Activated naive CD8-positive, alpha-beta T cell treated with anti-CD3 and anti-CD28 coated beads, Interleukin-2, amount 10 ng/mL, durations not matched to agents 7 days and 5 days (primary cell): Measurements from ENCODE around the gene BCAS3. TPM values are rescaled to one million over a fixed set of nuclear protein-coding genes. Genes with fewer than 3 reads are reported as not detected.
A peak's percentile ranks its signal among the peaks of the same experiment; 100 is the strongest.

ENCODE experiments used
- ATAC-seq: fragments of 150-1000 bp; cut with Tn5 transposase; one replicate; pipeline ENCODE4 v1.10.0; 2021; ENCODE audit warnings: low read depth, moderate library complexity
- POLR2A ChIA-PET: fragments of 350-600 bp; sonication (Branson Sonifier 250); formaldehyde crosslinking; loops from one replicate; lab custom pipeline; 2021; ENCODE audit warnings: antibody characterized with exemption; lab: Charles Lee
- DNase-seq: peaks from one replicate; pipeline ENCODE4 v3.0.0; 2021
- H3K27ac Mint-ChIP-seq: one replicate; pipeline ENCODE4 v1.8.0; 2022; ENCODE audit warnings: mild to moderate bottlenecking, mixed read lengths
- H3K27me3 Mint-ChIP-seq: one replicate; pipeline ENCODE4 v1.8.0; 2022; ENCODE audit warnings: mild to moderate bottlenecking, moderate library complexity, mixed read lengths
- H3K36me3 Mint-ChIP-seq: one replicate; pipeline ENCODE4 v1.8.0; 2021; ENCODE audit warnings: mild to moderate bottlenecking, mixed read lengths
- H3K4me1 Mint-ChIP-seq: one replicate; pipeline ENCODE4 v1.8.0; 2021; ENCODE audit warnings: mixed read lengths
- H3K4me3 Mint-ChIP-seq: one replicate; pipeline ENCODE4 v1.8.0; 2022; ENCODE audit warnings: mild to moderate bottlenecking, moderate library complexity, mixed read lengths
- H3K9me3 Mint-ChIP-seq: one replicate; pipeline ENCODE4 v1.8.0; 2021; ENCODE audit warnings: mixed read lengths
- total RNA-seq, 2 experiments: library from RNA; stranded (reverse); gene quantifications; one replicate each; pipeline ENCODE4 v1.2.3, GENCODE V29; 2021

BCAS3 gene
- total RNA-seq, 2 experiments from 2014 or later: 21.6 to 27.3 TPM

DNA sequence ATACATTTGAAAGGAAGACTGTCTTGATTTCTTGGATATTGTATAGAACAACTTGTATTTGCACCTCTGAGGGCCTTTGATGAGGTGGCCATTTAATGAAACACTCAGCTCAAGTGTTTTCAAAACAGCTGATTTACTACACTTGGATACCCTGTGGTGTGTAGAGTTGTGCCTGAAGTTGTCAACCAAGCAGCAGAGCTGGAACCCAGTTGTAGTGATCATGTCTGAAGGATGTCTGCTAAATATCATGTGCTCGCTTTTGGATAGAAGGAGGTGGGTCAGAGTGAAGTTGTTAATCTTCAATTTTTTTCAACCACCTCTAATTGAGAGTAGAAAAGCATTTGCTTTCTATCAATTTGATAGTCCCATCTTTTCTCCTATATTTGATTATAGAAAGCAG lies 546.1 kb downstream of the BCAS3 start:
- H3K36me3 Mint-ChIP-seq: peaks cover 13% of the 10 kb centered on the region
- ATAC-seq: no peak
- peaks cover 50% of the 10 kb centered on the region for H3K4me1 Mint-ChIP-seq
- peak overlapping the region; percentile 90 for H3K27ac Mint-ChIP-seq
- no peak for DNase-seq
- H3K9me3 Mint-ChIP-seq: peaks cover 4% of the 10 kb centered on the region
- no peaks in the 10 kb centered on the region for H3K27me3 Mint-ChIP-seq
- peak overlapping the region; percentile 70 for H3K4me3 Mint-ChIP-seq
- POLR2A ChIA-PET: interaction anchor here (1.9 kb wide), 1 partner anchor 84 kb away, joined by 5 read pairs; no protein-coding TSS in a partner anchor

DNA sequence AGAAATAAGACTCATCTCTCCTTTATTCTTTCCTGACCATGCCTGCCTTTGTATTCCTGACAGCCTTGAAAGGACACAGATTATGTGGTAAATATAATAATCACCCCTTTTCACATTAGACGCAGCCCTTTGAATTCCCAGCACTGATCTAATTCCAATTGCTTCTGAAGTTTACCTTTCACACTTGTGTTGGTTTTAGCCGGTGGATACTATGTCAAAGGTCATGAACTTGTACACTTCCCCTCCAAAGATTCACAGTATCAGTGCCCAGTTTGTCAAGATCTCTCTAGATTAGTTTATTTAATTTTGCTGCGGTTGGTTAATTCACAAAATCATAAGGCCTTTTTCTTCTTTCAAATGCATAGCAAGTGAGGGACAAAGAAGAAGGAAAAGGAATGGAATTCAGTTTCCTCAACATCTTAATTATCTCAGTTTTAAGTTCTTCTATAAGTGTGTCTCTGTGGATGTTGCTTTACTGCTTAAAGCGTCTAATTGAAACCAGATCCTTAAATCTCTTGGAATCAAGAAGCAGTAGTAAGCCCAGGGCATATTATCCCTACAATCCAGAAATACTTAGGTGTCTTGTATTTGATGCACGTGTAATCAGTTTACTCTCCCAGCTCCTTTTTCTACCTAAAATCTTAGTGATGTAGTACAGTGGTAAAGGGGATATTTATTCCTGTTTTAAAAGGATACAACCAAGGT lies 547.7 kb downstream of the BCAS3 start:
- Mint-ChIP-seq H3K4me3 (no peak overlapping the region), H3K36me3 (peaks cover 11% of the 10 kb centered on the region), H3K9me3 (peaks cover 4% of the 10 kb centered on the region), H3K27ac (no peak overlapping the region), H3K4me1 (peaks cover 39% of the 10 kb centered on the region), H3K27me3 (no peaks in the 10 kb centered on the region)
- no peak for ATAC-seq
- no peak for DNase-seq
- POLR2A ChIA-PET: interaction anchor here (0.8 kb wide), 1 partner anchor 198 kb away, joined by 5 read pairs; no protein-coding TSS in a partner anchor

DNA sequence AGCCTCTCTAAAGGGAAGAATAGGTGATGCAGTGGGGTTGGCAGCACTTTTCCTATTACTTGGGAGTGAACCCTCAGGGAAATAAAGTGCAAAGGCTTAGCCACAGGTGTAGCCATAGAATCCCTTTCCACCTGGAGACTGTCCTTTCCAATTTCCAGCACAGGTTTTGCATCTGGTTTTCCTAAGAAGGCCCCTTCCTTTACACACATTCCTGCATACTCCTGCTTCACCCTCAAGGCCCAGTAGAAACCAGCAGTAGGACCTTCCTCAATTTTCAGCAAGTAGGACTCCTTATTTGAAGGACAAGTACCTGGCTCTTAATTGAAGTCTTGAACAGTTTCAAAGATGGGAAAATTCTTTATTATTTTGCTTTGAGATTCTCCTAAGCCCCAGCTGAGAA lies 550.2 kb downstream of the BCAS3 start:
- DNase-seq (no peak), ATAC-seq (no peak)
- peaks cover 12% of the 10 kb centered on the region for H3K36me3 Mint-ChIP-seq
- H3K9me3 Mint-ChIP-seq: peaks cover 4% of the 10 kb centered on the region
- H3K27me3 Mint-ChIP-seq: no peaks in the 10 kb centered on the region
- H3K4me3 Mint-ChIP-seq: no peak overlapping the region
- no peak overlapping the region for H3K27ac Mint-ChIP-seq
- POLR2A ChIA-PET: no interaction called here
- peaks cover 18% of the 10 kb centered on the region for H3K4me1 Mint-ChIP-seq

DNA sequence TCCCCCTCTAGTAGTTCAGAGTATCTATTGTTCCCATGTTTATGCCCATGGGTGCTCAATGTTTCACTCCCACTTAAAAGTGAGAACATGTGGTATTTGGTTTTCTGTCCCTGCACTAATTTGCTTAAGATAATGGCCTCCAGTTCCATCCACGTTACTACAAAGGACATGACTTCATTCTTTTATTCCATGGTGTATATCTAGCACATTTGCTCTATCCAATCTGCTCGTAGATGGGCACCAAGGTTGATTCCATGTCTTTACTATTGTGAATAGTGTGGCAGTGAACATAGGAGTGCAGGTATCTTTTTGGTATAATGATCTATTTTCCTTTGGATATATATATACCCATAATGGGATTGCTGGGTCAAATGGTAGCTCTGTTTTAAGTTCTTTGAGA lies 552.8 kb downstream of the BCAS3 start:
- H3K36me3 Mint-ChIP-seq: peaks cover 3% of the 10 kb centered on the region
- no peaks in the 10 kb centered on the region for H3K27me3 Mint-ChIP-seq
- no peak for DNase-seq
- POLR2A ChIA-PET: no interaction called here
- ATAC-seq: no peak
- peaks cover 5% of the 10 kb centered on the region for H3K4me1 Mint-ChIP-seq
- H3K9me3 Mint-ChIP-seq: no peaks in the 10 kb centered on the region
- no peak overlapping the region for H3K27ac Mint-ChIP-seq
- no peak overlapping the region for H3K4me3 Mint-ChIP-seq

DNA sequence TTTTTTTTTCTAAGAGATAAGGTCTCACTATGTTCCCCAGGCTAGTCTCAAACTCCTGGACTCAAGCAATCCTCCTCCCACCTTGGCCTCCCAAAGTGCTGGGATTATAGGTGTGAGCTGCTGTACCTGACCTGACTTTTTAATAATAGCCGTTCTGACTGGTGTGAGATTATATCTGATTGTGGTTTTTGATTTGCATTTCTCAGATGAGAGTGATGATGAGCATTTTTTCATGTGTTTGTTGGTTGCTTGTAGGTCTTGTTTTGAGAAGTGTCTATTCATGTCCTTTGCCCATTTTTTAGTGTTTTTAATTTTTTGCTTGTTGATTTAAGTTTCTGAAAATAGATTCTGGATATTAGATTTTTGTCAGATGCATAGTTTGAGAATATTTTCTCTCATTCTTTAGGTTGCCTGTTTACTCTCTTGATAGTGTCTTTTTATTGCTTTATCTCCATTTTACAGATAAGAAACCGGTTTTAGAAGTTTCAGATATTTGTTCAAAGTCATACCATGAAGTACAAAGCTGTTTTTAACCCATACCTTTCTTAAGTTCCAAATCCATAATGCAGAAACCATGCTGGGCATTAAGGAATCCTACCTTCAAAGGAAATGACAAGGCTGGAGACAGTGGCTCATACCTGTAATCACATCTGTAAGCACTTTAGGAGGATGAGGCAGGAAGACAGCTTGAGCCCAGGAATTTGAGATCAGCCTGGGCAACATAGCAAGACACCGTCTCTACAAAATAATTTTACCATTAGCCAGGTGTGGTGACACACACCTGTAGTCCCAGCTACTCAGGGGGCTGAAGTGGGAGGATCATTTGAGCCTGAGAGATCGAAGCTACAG lies 553.5 kb downstream of the BCAS3 start:
- no peaks in the 10 kb centered on the region for H3K9me3 Mint-ChIP-seq
- DNase-seq (no peak), ATAC-seq (no peak)
- H3K27ac Mint-ChIP-seq: no peak overlapping the region
- no peaks in the 10 kb centered on the region for H3K27me3 Mint-ChIP-seq
- peaks cover 3% of the 10 kb centered on the region for H3K36me3 Mint-ChIP-seq
- H3K4me1 Mint-ChIP-seq: peaks cover 5% of the 10 kb centered on the region
- POLR2A ChIA-PET: no interaction called here
- H3K4me3 Mint-ChIP-seq: no peak overlapping the region

DNA sequence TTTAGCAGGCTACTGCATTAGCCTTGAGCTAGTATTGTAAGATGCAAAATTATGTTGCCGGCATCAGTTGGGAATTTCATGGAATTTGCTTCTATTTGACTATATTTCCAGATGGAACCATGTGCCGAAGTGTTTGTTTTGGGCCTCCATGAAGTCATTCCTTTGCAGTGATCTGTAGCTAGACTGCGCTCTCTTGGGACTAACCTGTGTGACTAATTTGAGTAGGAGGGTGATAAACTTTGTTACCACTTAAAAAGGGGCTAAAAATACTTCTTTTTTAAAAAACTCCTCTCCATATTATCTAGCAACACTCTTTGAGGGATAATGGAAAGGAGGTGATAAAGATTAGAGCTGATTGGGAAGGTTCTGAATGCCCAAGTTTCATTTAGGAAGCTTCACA lies 555.2 kb downstream of the BCAS3 start:
- no peaks in the 10 kb centered on the region for H3K27me3 Mint-ChIP-seq
- no peak for ATAC-seq
- DNase-seq: no peak
- no peak overlapping the region for H3K27ac Mint-ChIP-seq
- H3K9me3 Mint-ChIP-seq: no peaks in the 10 kb centered on the region
- POLR2A ChIA-PET: interaction anchor here (0.5 kb wide), 1 partner anchor 126 kb away, joined by 3 read pairs; no protein-coding TSS in a partner anchor
- H3K4me1 Mint-ChIP-seq: peaks cover 5% of the 10 kb centered on the region
- H3K4me3 Mint-ChIP-seq: no peak overlapping the region
- peaks cover 3% of the 10 kb centered on the region for H3K36me3 Mint-ChIP-seq

DNA sequence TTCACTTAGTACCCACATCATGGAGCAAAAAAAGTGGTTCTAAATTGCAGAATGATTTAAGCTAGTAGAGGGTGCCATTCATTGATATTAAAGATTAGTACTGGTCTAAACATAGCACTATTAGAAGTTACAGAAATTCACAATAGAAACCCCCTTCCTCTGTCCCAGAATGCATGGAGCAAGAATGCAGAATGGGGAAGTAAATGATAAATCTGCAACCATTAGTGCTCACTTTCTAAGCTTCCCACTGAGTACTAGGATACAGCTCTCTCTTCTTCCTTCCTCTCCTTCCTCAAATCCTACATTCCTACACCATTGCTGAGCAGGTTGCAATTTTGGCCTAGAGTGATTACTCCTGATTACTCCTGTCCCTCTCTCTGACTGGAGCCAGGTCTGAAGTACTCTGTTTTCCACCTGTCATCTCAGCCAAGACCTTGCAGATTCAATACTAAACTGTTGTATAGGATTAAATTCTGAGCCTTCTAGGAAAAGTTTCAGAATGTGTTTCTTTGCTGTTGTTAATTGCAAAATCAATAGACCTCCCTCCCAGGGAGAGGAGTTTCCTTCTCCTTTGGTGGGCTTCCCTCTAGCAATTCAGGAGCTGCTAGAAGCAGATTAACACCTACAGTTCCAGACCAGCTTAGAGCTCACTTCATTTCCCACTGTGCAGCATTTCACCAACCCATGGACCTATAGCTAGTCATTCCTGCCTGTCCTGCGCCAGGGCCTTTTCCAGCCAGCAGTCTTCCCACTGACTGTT lies 556.5 kb downstream of the BCAS3 start:
- DNase-seq (no peak), ATAC-seq (no peak)
- H3K4me3 Mint-ChIP-seq: no peak overlapping the region
- H3K4me1 Mint-ChIP-seq: peaks cover 5% of the 10 kb centered on the region
- H3K27ac Mint-ChIP-seq: no peak overlapping the region
- POLR2A ChIA-PET: no interaction called here
- no peaks in the 10 kb centered on the region for H3K9me3 Mint-ChIP-seq
- no peaks in the 10 kb centered on the region for H3K27me3 Mint-ChIP-seq
- H3K36me3 Mint-ChIP-seq: peaks cover 3% of the 10 kb centered on the region

DNA sequence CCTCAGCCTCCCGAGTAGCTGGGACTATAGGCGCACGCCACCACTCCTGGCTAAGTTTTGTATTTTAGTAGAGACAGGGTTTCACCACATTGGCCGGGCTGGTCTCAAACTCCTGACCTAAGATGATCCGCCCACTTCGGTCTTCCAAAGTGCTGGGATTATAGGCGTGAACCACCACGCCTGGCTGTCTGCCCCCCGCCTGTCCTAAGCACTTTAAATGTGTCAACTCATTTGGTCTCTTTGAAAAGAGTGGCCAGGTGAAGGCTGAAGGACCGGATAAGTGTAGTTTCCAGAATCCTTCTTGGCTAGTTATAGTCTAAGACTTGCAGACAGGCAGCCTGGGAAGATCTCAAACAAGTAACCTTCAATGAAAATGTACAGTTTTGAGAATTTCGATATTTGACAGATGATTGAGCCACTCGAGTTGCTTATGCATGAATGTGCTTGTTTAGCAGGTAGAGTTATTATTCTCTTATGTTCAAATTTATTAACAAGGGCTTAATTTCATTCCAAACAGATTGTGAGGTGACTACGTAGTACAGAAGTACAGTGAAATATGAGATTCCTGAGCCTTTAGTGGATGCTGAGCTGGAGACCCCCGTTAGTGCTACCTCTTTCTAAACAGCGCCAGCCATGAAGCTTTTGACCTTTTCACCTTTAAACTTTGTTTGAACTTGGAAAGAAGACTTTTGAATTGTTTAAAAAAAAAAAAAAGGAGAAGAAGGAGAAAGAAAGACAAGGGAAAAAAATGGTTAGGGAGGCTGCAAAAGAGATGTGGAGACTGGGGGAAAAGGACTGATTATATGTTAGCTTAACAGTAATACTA lies 557.6 kb downstream of the BCAS3 start:
- POLR2A ChIA-PET: interaction anchor here (1.2 kb wide), 1 partner anchor 13 kb away, joined by 4 read pairs; no protein-coding TSS in a partner anchor
- H3K4me1 Mint-ChIP-seq: peaks cover 6% of the 10 kb centered on the region

DNA sequence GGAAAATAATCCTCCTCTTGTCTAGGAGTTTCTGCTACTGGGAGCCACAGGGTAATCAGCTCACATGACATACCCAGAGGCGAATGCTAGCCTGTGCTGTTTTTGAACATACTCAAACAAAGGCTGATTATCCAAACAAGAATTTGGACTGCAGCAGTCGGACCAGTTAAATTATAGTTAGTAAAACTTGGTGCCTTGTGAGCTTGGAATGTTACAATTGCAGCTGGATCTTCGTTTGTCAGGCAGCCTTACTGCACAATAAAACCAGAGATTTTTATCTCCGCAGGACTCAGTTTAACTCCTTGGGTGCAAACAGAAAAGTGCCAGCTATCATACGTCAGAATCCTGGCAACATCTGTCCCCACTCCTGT lies 558.2 kb downstream of the BCAS3 start:
- Mint-ChIP-seq H3K27ac (no peak overlapping the region), H3K4me1 (peaks cover 6% of the 10 kb centered on the region), H3K9me3 (no peaks in the 10 kb centered on the region), H3K4me3 (no peak overlapping the region), H3K27me3 (no peaks in the 10 kb centered on the region), H3K36me3 (no peaks in the 10 kb centered on the region)
- ATAC-seq (no peak), DNase-seq (no peak)
- POLR2A ChIA-PET: interaction anchor here (1.2 kb wide), 1 partner anchor 13 kb away, joined by 4 read pairs; no protein-coding TSS in a partner anchor

More for the DNA sequence above, 557.6 kb downstream of the BCAS3 start:
- H3K4me3 Mint-ChIP-seq: no peak overlapping the region
- no peaks in the 10 kb centered on the region for H3K27me3 Mint-ChIP-seq
- no peaks in the 10 kb centered on the region for H3K9me3 Mint-ChIP-seq
- DNase-seq: no peak
- no peak overlapping the region for H3K27ac Mint-ChIP-seq
- H3K36me3 Mint-ChIP-seq: peaks cover 2% of the 10 kb centered on the region
- no peak for ATAC-seq

DNA sequence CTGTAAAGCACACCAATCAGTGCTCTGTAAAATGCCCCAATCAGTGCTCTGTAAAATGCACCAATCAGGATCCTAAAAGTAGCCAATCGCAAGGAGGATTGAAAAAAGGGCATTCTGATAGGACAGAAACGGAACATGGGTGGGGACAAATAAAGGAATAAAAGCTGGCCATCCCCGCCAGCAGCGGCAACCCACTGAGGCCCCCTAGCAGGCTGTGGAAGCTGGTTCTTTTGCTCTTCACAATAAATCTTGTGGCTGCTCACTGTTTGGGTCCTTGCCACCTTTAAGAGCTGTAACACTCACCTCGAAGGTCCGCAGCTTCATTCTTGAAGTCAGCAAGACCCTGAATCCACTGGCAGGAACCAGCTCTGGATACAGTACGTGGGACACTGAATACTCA lies 559.6 kb downstream of the BCAS3 start:
- POLR2A ChIA-PET: no interaction called here

DNA sequence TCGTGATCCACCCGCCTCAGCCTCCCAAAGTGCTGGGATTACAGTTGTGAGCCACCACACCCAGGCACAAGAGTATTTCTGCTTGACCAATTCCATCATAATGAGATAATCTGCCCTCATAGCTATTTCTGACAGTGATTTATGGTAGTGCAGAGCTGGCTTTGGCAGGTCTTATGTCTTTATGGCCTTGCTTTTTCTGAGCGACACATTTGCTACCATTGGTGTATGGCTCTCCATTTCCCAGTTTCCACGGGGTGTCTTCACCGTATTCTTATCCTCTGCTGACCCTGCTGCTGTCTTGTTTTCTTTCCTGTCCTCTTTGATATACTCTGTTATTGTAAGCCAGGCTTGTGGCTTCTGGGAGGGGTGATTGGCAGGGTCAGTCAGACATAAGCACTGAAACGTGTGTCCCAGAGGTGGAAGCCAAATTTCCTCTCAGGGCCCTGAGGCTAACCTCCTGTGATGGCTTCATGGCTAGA lies 560.8 kb downstream of the BCAS3 start:
- Mint-ChIP-seq H3K4me1 (peaks cover 1% of the 10 kb centered on the region), H3K9me3 (no peaks in the 10 kb centered on the region), H3K4me3 (no peak overlapping the region), H3K36me3 (peaks cover under 1% of the 10 kb centered on the region), H3K27ac (no peak overlapping the region), H3K27me3 (no peaks in the 10 kb centered on the region)
- POLR2A ChIA-PET: no interaction called here
- DNase-seq: no peak
- ATAC-seq: no peak

More for the DNA sequence above, 559.6 kb downstream of the BCAS3 start:
- Mint-ChIP-seq H3K27me3 (no peaks in the 10 kb centered on the region), H3K4me1 (peaks cover 2% of the 10 kb centered on the region), H3K4me3 (no peak overlapping the region), H3K36me3 (no peaks in the 10 kb centered on the region), H3K27ac (no peak overlapping the region), H3K9me3 (no peaks in the 10 kb centered on the region)
- DNase-seq (no peak), ATAC-seq (no peak)

DNA sequence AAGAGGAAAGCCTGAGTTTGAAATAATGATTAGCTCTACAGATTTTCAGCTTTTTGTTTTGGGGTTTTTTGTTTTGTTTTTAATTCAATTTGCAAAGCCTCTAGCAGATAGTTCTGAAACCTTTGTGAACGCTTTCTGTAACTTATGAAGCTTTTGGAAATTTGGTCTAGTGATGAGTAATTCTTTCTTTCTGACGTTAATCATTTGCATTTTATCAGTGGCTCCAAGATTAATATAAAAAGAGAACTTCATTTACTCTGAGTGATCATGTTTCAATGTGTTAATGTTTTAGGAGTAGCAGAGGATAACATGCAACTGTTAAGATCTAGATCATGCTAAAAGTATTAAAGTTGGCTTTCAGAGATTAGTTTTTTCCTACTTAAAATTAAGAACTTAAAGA lies 561.7 kb downstream of the BCAS3 start:
- Mint-ChIP-seq H3K36me3 (peaks cover 1% of the 10 kb centered on the region), H3K4me1 (peaks cover 1% of the 10 kb centered on the region), H3K27me3 (no peaks in the 10 kb centered on the region), H3K4me3 (no peak overlapping the region), H3K27ac (no peak overlapping the region), H3K9me3 (no peaks in the 10 kb centered on the region)
- POLR2A ChIA-PET: no interaction called here
- ATAC-seq (no peak), DNase-seq (no peak)
